Measurements from ENCODE around the gene OR56B1. TPM values are rescaled to one million over a fixed set of nuclear protein-coding genes. Genes with fewer than 3 reads are reported as not detected.

OR56B1 gene
- total and polyA plus RNA-seq, 2 of the 8 experiments (the other 6 are each of a cell fraction or from before 2014, with no cell fraction given) = 0.20 TPM; not detected in 1

GRCh38 chr11:5712507-5712906 lies 23.7 kb upstream of the OR56B1 start (continued):
- TF ChIP-seq POU5F1 (IDR thresholded peaks at IDR 0.05; ENCODE audit: low read depth, low read length) = no peak

Data from H1 (cell line).